MM.1S (cell line): ENCODE data around the gene SYNE2.

Experiments
- DNase-seq: peaks from one replicate; pipeline ENCODE4 v3.0.0-alpha.2; 2015
- H2AFZ ChIP-seq: fragments of 300-600 bp; sonication (generic); 2 replicates; pipeline ENCODE4 v1.6.0; 2016; ENCODE audit warnings: antibody characterized with exemption, low read length
- H3F3A ChIP-seq: fragments of 300-600 bp; sonication (generic); 2 replicates; pipeline ENCODE4 v1.6.1; 2016; ENCODE audit warnings: mild to moderate bottlenecking, antibody characterized with exemption, low read length, moderate library complexity, mixed read lengths; ENCODE audit not compliant: insufficient read depth
- H3K27ac ChIP-seq: fragments of 300-600 bp; sonication (generic); 2 replicates; pipeline ENCODE4 v1.5.1; 2016; ENCODE audit warnings: mild to moderate bottlenecking, low read length
- H3K27me3 ChIP-seq: fragments of 300-600 bp; sonication (generic); replicated peaks from 2 replicates; pipeline ENCODE4 v1.6.0; 2016; ENCODE audit warnings: low read length; ENCODE audit not compliant: insufficient read depth
- H3K36me3 ChIP-seq: fragments of 300-600 bp; sonication (generic); replicated peaks from 2 replicates; pipeline ENCODE4 v1.6.1; 2016; ENCODE audit warnings: mild to moderate bottlenecking, low read length, mixed read lengths; ENCODE audit not compliant: insufficient read depth
- H3K4me1 ChIP-seq: fragments of 300-600 bp; sonication (generic); 2 replicates; pipeline ENCODE4 v1.6.1; 2016; ENCODE audit warnings: low read length, mixed read lengths
- H3K4me2 ChIP-seq: fragments of 300-600 bp; sonication (generic); 2 replicates; pipeline ENCODE4 v1.6.0; 2016; ENCODE audit warnings: low read depth, low read length
- H3K4me3 ChIP-seq: fragments of 300-600 bp; sonication (generic); 2 replicates; pipeline ENCODE4 v1.5.1; 2016; ENCODE audit warnings: low read length, mixed read lengths
- H3K79me2 ChIP-seq: fragments of 300-600 bp; sonication (generic); 2 replicates; pipeline ENCODE4 v1.6.1; 2016; ENCODE audit warnings: mixed run types, low read length, mixed read lengths
- H3K9ac ChIP-seq: fragments of 300-600 bp; sonication (generic); 2 replicates; pipeline ENCODE4 v1.6.1; 2016; ENCODE audit warnings: low read length, mixed read lengths
- H3K9me2 ChIP-seq: fragments of 300-600 bp; sonication (generic); replicated peaks from 2 replicates; pipeline ENCODE4 v1.6.1; 2016; ENCODE audit warnings: mild to moderate bottlenecking, low read length, mixed read lengths; ENCODE audit not compliant: insufficient read depth
- H3K9me3 ChIP-seq: fragments of 300-600 bp; sonication (generic); replicated peaks from 2 replicates; pipeline ENCODE4 v1.6.1; 2016; ENCODE audit warnings: mild to moderate bottlenecking, low read length, mixed read lengths; ENCODE audit not compliant: insufficient read depth
- H4K20me1 ChIP-seq: fragments of 300-600 bp; sonication (generic); 2 replicates; pipeline ENCODE4 v1.6.1; 2016; ENCODE audit warnings: mild to moderate bottlenecking, low read length, moderate library complexity, mixed read lengths; ENCODE audit not compliant: insufficient read depth
- CTCF ChIP-seq: fragments of 300-600 bp; sonication (generic); IDR thresholded peaks from 2 replicates; pipeline ENCODE4 v1.5.1; 2016; ENCODE audit warnings: antibody characterized with exemption, low read length, mixed read lengths
- EZH2 ChIP-seq: fragments of 300-600 bp; sonication (generic); optimal IDR thresholded peaks from 2 replicates; pipeline ENCODE3; 2017; ENCODE audit warnings: low read depth, mild to moderate bottlenecking, antibody characterized with exemption, low read length, mixed read lengths
- EZH2phosphoT487 ChIP-seq: fragments of 300-600 bp; sonication (generic); IDR thresholded peaks from 2 replicates; pipeline ENCODE4 v1.6.1; 2018; ENCODE audit warnings: antibody characterized with exemption, low read length

SYNE2 gene

GRCh38 chr14:64215274-64215673 is 362.5 kb downstream of the SYNE2 start:
- H3K27ac ChIP-seq, result no peak overlapping the region
- peaks cover 18% of the 10 kb centered on the region for H3K4me1 ChIP-seq
- H3K4me2 ChIP-seq, result no peak overlapping the region
- no peaks in the 10 kb centered on the region for H3K79me2 ChIP-seq
- no peak for DNase-seq
- no peaks in the 10 kb centered on the region for H3K36me3 ChIP-seq
- H3K4me3 ChIP-seq, result no peak overlapping the region
- no peaks in the 10 kb centered on the region for H3K27me3 ChIP-seq
- H3K9ac ChIP-seq, result no peak overlapping the region
- H3K9me2 ChIP-seq, result no peaks in the 10 kb centered on the region
- H3F3A ChIP-seq, result peaks cover 9% of the 10 kb centered on the region; the same call in 1 of the 2 replicates
- H4K20me1 ChIP-seq, result no peaks in the 10 kb centered on the region
- TF ChIP-seq EZH2phosphoT487, result no peak
- no peak for TF ChIP-seq EZH2
- TF ChIP-seq CTCF, result no peak
- no peaks in the 10 kb centered on the region for H3K9me3 ChIP-seq
- no peak overlapping the region for H2AFZ ChIP-seq

GRCh38 chr14:64215978-64216377 is 363.2 kb downstream of the SYNE2 start:
- H3K27me3 ChIP-seq, result no peaks in the 10 kb centered on the region
- DNase-seq, result no peak
- H3K9ac ChIP-seq, result no peak overlapping the region
- H3K9me2 ChIP-seq, result no peaks in the 10 kb centered on the region
- peaks cover 9% of the 10 kb centered on the region; the same call in 1 of the 2 replicates for H3F3A ChIP-seq
- H3K79me2 ChIP-seq, result no peaks in the 10 kb centered on the region
- H4K20me1 ChIP-seq, result no peaks in the 10 kb centered on the region
- H3K4me3 ChIP-seq, result no peak overlapping the region
- H3K36me3 ChIP-seq, result no peaks in the 10 kb centered on the region
- TF ChIP-seq CTCF (no peak), EZH2phosphoT487 (no peak), EZH2 (no peak)
- H3K27ac ChIP-seq, result no peak overlapping the region
- no peaks in the 10 kb centered on the region for H3K9me3 ChIP-seq
- no peak overlapping the region for H3K4me2 ChIP-seq
- H2AFZ ChIP-seq, result no peak overlapping the region
- peaks cover 18% of the 10 kb centered on the region for H3K4me1 ChIP-seq

- peaks cover 9% of the 10 kb centered on the region; the same call in 1 of the 2 replicates for H3F3A ChIP-seq
- H3K36me3 ChIP-seq, result no peaks in the 10 kb centered on the region
- H3K4me3 ChIP-seq, result no peak overlapping the region
- no peaks in the 10 kb centered on the region for H3K27me3 ChIP-seq
- peaks cover 18% of the 10 kb centered on the region for H3K4me1 ChIP-seq
- peak overlapping the region; percentile 41 for H3K4me2 ChIP-seq
- H3K79me2 ChIP-seq, result no peaks in the 10 kb centered on the region
- TF ChIP-seq EZH2phosphoT487 (no peak), EZH2 (no peak)
- peak overlapping the region; percentile 65; the same call in 1 of the 2 replicates for H3K27ac ChIP-seq
- no peaks in the 10 kb centered on the region for H4K20me1 ChIP-seq
- peak; percentile 44 for DNase-seq
- H3K9me3 ChIP-seq, result no peaks in the 10 kb centered on the region
- no peak overlapping the region for H2AFZ ChIP-seq
- H3K9me2 ChIP-seq, result no peaks in the 10 kb centered on the region
- H3K9ac ChIP-seq, result no peak overlapping the region
These were observed 364.5 kb downstream of the SYNE2 start for GRCh38 chr14:64217308-64217707.

GRCh38 chr14:64217834-64218233 is 365.0 kb downstream of the SYNE2 start:
- H3K36me3 ChIP-seq, result no peaks in the 10 kb centered on the region
- no peak overlapping the region for H3K4me3 ChIP-seq

More at GRCh38 chr14:64217834-64218233, 365.0 kb downstream of the SYNE2 start:
- no peak overlapping the region for H2AFZ ChIP-seq
- peaks cover 9% of the 10 kb centered on the region; the same call in 1 of the 2 replicates for H3F3A ChIP-seq
- no peak overlapping the region for H3K9ac ChIP-seq
- H3K27ac ChIP-seq, result peak overlapping the region; percentile 65; the same call in 1 of the 2 replicates
- no peaks in the 10 kb centered on the region for H3K9me2 ChIP-seq
- H4K20me1 ChIP-seq, result no peaks in the 10 kb centered on the region
- no peak for DNase-seq
- TF ChIP-seq CTCF (no peak), EZH2 (no peak), EZH2phosphoT487 (no peak)
- no peaks in the 10 kb centered on the region for H3K79me2 ChIP-seq
- H3K4me2 ChIP-seq, result peak overlapping the region; percentile 15; the same call in 1 of the 2 replicates
- peaks cover 18% of the 10 kb centered on the region for H3K4me1 ChIP-seq
- H3K9me3 ChIP-seq, result no peaks in the 10 kb centered on the region
- no peaks in the 10 kb centered on the region for H3K27me3 ChIP-seq
